ENCODE data around the gene ACTRT2. TPM values are rescaled to one million over a fixed set of nuclear protein-coding genes. Genes with fewer than 3 reads are reported as not detected.

Gene ACTRT2
- polyA plus RNA-seq, 1 donor (not counting 4 experiments of a cell fraction or from before 2014, with no cell fraction given): not detected

DNA sequence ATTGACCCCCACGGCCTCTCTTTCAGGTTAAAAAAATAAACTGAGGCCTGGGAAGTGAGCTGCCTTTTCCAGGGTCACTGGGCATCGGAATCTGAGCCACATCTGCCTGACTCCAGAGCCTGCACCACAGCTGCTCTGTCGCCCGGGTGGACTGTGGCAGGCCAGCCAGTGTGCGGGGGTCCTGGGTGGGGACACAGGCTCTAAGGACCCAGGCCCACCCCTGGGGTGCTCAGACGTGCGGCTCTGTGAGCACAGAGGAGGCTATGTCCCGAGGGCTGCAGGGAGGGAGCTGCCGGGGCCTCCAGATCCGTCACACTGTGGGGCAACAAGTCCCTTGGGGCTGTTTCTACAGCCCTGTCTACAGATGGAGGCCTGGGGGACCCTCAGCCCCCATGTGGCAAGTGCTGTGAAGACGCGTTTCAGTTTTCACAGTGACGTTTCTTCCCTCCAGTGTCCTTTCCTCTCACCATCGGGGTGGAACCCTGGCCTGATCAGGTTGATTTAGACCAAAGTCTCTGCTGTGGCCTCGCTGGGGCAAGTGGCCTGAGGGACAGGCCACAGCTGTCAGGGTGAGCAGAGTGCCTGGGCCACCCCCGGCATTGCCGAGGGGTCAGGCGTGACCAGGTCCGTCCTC lies 39.2 kb upstream of the ACTRT2 start:
- H3K9me1 ChIP-seq (ENCODE audit: control insufficient read depth, extremely low read depth, insufficient read depth, low read length): no peaks in the 10 kb centered on the region
- no peaks in the 10 kb centered on the region for H3K36me3 ChIP-seq (ENCODE audit: control insufficient read depth in 2 of 2, extremely low read depth in 1 of 2, insufficient read depth in 2 of 2, low read length in 2 of 2)
- TF ChIP-seq, protein P1, sequence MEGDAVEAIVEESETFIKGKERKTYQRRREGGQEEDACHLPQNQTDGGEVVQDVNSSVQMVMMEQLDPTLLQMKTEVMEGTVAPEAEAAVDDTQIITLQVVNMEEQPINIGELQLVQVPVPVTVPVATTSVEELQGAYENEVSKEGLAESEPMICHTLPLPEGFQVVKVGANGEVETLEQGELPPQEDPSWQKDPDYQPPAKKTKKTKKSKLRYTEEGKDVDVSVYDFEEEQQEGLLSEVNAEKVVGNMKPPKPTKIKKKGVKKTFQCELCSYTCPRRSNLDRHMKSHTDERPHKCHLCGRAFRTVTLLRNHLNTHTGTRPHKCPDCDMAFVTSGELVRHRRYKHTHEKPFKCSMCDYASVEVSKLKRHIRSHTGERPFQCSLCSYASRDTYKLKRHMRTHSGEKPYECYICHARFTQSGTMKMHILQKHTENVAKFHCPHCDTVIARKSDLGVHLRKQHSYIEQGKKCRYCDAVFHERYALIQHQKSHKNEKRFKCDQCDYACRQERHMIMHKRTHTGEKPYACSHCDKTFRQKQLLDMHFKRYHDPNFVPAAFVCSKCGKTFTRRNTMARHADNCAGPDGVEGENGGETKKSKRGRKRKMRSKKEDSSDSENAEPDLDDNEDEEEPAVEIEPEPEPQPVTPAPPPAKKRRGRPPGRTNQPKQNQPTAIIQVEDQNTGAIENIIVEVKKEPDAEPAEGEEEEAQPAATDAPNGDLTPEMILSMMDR (optimal IDR thresholded peaks at IDR 0.05 in 1 of 3, IDR thresholded peaks at IDR 0.05 in 1 of 3, conservative IDR thresholded peaks at IDR 0.05 in 1 of 3; ENCODE audit: extremely low read depth in 1 of 3, insufficient read depth in 2 of 3, low read length in 3 of 3): no peak
- no peak for TF ChIP-seq EZH2 (IDR thresholded peaks at IDR 0.05; ENCODE audit: low read length)
- H3K9ac ChIP-seq (ENCODE audit: control insufficient read depth, extremely low read depth, insufficient read depth, low read length): no peak overlapping the region
- H3K27ac ChIP-seq (ENCODE audit: control insufficient read depth, insufficient read depth, low read length): no peak overlapping the region
- no peaks in the 10 kb centered on the region for H3K27me3 ChIP-seq (ENCODE audit: control insufficient read depth, extremely low read depth, insufficient read depth, low read length)
- dilution Hi-C loops (cut with MboI; ENCODE audit: extremely low pct_ligation_motif_present, low sequenced_read_pairs): no loop called here
- H4K20me1 ChIP-seq (ENCODE audit: control insufficient read depth, extremely low read depth, insufficient read depth, low read length): no peaks in the 10 kb centered on the region
- H3K4me2 ChIP-seq (ENCODE audit: control insufficient read depth, extremely low read depth, insufficient read depth, low read depth, low read length): no peak overlapping the region
- H2AFZ ChIP-seq (ENCODE audit: control insufficient read depth, low read length): no peak overlapping the region
- no peaks in the 10 kb centered on the region for H3K79me2 ChIP-seq (ENCODE audit: control insufficient read depth, insufficient read depth, low read length)
- H3K4me1 ChIP-seq (ENCODE audit: control insufficient read depth, extremely low read depth, insufficient read depth, low read length): no peaks in the 10 kb centered on the region
- DNase-seq (ENCODE audit: low read depth, low spot score) (no peak), FAIRE-seq (no peak)
- peaks cover 6% of the 10 kb centered on the region for H3K9me3 ChIP-seq (ENCODE audit: control insufficient read depth, low read depth, low read length)
- H3K4me3 ChIP-seq (ENCODE audit: control insufficient read depth in 2 of 3, extremely low read depth in 1 of 3, insufficient read depth in 2 of 3, low read depth in 1 of 3, low read length in 3 of 3): no peak overlapping the region

DNA sequence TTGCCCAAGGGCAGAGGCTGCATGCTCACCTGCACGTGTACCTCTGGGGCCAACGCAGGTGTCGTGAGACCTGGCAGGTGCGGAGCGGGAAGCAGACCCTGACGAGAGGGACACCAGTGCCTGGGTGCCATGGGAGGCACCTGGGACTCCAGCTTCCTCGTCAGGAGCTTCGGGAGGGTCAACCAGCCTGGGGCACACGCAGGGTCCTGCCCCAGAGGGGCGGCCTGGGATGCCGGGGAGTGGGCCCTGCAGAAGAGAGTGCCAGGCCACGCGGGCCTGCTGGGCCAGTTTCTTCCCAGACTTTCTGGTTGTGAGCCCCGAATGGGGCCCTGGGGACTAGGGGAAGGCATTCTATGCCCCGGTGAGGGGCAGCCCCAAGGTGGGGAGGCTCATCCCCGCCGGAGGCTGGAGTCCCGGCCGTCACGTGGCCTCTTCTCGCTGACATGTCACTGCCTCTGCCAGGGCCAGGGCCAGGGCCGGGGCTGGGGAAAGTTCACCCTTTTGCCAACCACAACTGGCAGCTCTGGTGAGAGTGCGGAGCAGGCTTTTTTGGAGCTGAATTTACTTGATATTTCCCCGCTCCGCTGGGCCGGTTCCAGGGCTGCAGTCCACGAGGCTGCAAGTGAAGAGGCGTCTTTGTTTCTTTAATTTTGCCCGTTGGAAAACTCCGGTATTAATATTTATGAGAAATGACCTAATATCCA lies 38.5 kb upstream of the ACTRT2 start:
- no peak overlapping the region for H3K4me2 ChIP-seq (ENCODE audit: control insufficient read depth, extremely low read depth, insufficient read depth, low read depth, low read length)
- no peak overlapping the region for H3K9ac ChIP-seq (ENCODE audit: control insufficient read depth, extremely low read depth, insufficient read depth, low read length)
- no peak overlapping the region for H2AFZ ChIP-seq (ENCODE audit: control insufficient read depth, low read length)
- no peaks in the 10 kb centered on the region for H3K79me2 ChIP-seq (ENCODE audit: control insufficient read depth, insufficient read depth, low read length)
- H3K4me1 ChIP-seq (ENCODE audit: control insufficient read depth, extremely low read depth, insufficient read depth, low read length): no peaks in the 10 kb centered on the region
- H3K9me3 ChIP-seq (ENCODE audit: control insufficient read depth, low read depth, low read length): peaks cover 6% of the 10 kb centered on the region
- FAIRE-seq (no peak), DNase-seq (ENCODE audit: low read depth, low spot score) (no peak)
- H3K4me3 ChIP-seq (ENCODE audit: control insufficient read depth in 2 of 3, extremely low read depth in 1 of 3, insufficient read depth in 2 of 3, low read depth in 1 of 3, low read length in 3 of 3): no peak overlapping the region
- H3K9me1 ChIP-seq (ENCODE audit: control insufficient read depth, extremely low read depth, insufficient read depth, low read length): no peaks in the 10 kb centered on the region
- H3K27me3 ChIP-seq (ENCODE audit: control insufficient read depth, extremely low read depth, insufficient read depth, low read length): no peaks in the 10 kb centered on the region
- H3K36me3 ChIP-seq (ENCODE audit: control insufficient read depth in 2 of 2, extremely low read depth in 1 of 2, insufficient read depth in 2 of 2, low read length in 2 of 2): no peaks in the 10 kb centered on the region
- TF ChIP-seq, protein P1 (optimal IDR thresholded peaks at IDR 0.05 in 1 of 3, IDR thresholded peaks at IDR 0.05 in 1 of 3, conservative IDR thresholded peaks at IDR 0.05 in 1 of 3; ENCODE audit: extremely low read depth in 1 of 3, insufficient read depth in 2 of 3, low read length in 3 of 3): no peak
- TF ChIP-seq EZH2 (IDR thresholded peaks at IDR 0.05; ENCODE audit: low read length): no peak
- dilution Hi-C loops (cut with MboI; ENCODE audit: extremely low pct_ligation_motif_present, low sequenced_read_pairs): no loop called here
- H3K27ac ChIP-seq (ENCODE audit: control insufficient read depth, insufficient read depth, low read length): no peak overlapping the region
- no peaks in the 10 kb centered on the region for H4K20me1 ChIP-seq (ENCODE audit: control insufficient read depth, extremely low read depth, insufficient read depth, low read length)
